HCT116 (cell line): ENCODE measurements around the gene RABL6. TPM values are rescaled to one million over a fixed set of nuclear protein-coding genes. Genes with fewer than 3 reads are reported as not detected.
"Not testable (repeated sequence)": the region's sequence is repeated elsewhere in the genome, so short reads cannot be mapped to it uniquely, and the experiment has no call there.

Source experiments
- ATAC-seq: fragments of 200-7000 bp; cut with Tn5 transposase; 2 replicates; pipeline ENCODE4 v1.9.1; 2020; ENCODE audit warnings: mild to moderate bottlenecking, moderate library complexity
- BruUV-seq: library from RNA; stranded (reverse); fragments of 400-500 nt; replicated peaks from 2 replicates; lab custom pipeline; 2021; lab: Mats Ljungman, UMichigan
- CTCF ChIA-PET: fragments of 300-600 bp; sonication (Branson Sonifier 250); formaldehyde crosslinking; loops from one replicate; lab custom pipeline; 2021; ENCODE audit warnings: antibody characterized with exemption; lab: Charles Lee
- POLR2A ChIA-PET: fragments of 300-600, 350-600 bp; sonication (Branson Sonifier 250); formaldehyde crosslinking; loops from one replicate; lab custom pipeline; 2021; ENCODE audit warnings: antibody characterized with exemption; lab: Charles Lee
- RAD21 ChIA-PET, 2 experiments: fragments of 300-600 bp; sonication (Branson Sonifier 250); formaldehyde crosslinking; loops; one replicate each; lab custom pipeline; 2023; ENCODE audit warnings: low total read pairs in 2 of 2; ENCODE audit not compliant: uncharacterized antibody in 2 of 2, unreplicated experiment in 2 of 2, low non-redundant PET in 1 of 2; lab: Charles Lee
- DNase-seq: peaks from one replicate; pipeline ENCODE4 v3.0.0-alpha.2; 2010; ENCODE audit warnings: low read depth, low spot score
- H2AFZ ChIP-seq: fragments of 200-600 bp; shearing (Covaris generic), sonication (generic); 2 replicates; pipeline ENCODE4 v1.6.1; 2017; ENCODE audit warnings: low read depth, mixed run types, mixed read lengths, antibody characterized with exemption, low read length; ENCODE audit not compliant: poor library complexity, severe bottlenecking
- H3K27ac ChIP-seq: 2 replicates; pipeline ENCODE4 v1.5.1; 2012; ENCODE audit warnings: low read depth, low read length
- H3K27me3 ChIP-seq: fragments of 200-600 bp; sonication (generic); 2 replicates; pipeline ENCODE4 v1.6.1; 2016; ENCODE audit warnings: mixed run types, low read length, mixed read lengths; ENCODE audit not compliant: insufficient read depth
- H3K36me3 ChIP-seq, 2 experiments: fragments of 200-500 bp in 1 of 2; fragments of 200-600 bp in 1 of 2; sonication (Bioruptor generic) in 1 of 2; sonication (generic) in 1 of 2; 2 replicates each; pipeline versions ENCODE4 v1.5.1 to v1.6.1; 2014 to 2016; ENCODE audit warnings: low read length in 2 of 2, inconsistent platforms in 1 of 2, mixed read lengths in 1 of 2, mixed run types in 1 of 2; ENCODE audit not compliant: insufficient read depth in 2 of 2, control insufficient read depth in 1 of 2
- H3K4me1 ChIP-seq, 2 experiments: fragments of 200-600 bp in 1 of 2; sonication (generic) in 1 of 2; 2 replicates each; pipeline versions ENCODE4 v1.5.1 to v1.6.1; 2012 to 2017; ENCODE audit warnings: low read length in 2 of 2, inconsistent platforms in 1 of 2, mild to moderate bottlenecking in 1 of 2, mixed read lengths in 1 of 2, mixed run types in 1 of 2, moderate library complexity in 1 of 2; ENCODE audit not compliant: insufficient read depth in 2 of 2, control insufficient read depth in 1 of 2
- H3K4me2 ChIP-seq: fragments of 200-600 bp; sonication (generic); 2 replicates; pipeline ENCODE4 v1.6.1; 2017; ENCODE audit warnings: mixed run types, low read length, mixed read lengths
- H3K4me3 ChIP-seq, 2 experiments: fragments of 200-600 bp in 1 of 2; sonication (generic) in 1 of 2; replicated peaks in 1 of 2; 2 replicates each; pipeline ENCODE4 v1.5.1; 2011 to 2016; ENCODE audit warnings: low read length in 2 of 2, control low read depth in 1 of 2, low read depth in 1 of 2, mild to moderate bottlenecking in 1 of 2, mixed read lengths in 1 of 2, mixed run types in 1 of 2
- H3K79me2 ChIP-seq: fragments of 200-600 bp; sonication (generic); 2 replicates; pipeline ENCODE4 v1.6.1; 2017; ENCODE audit warnings: mild to moderate bottlenecking, mixed run types, low read length, moderate library complexity, mixed read lengths; ENCODE audit not compliant: insufficient read depth
- H3K9ac ChIP-seq: fragments of 200-600 bp; sonication (generic); 2 replicates; pipeline ENCODE4 v1.6.1; 2016; ENCODE audit warnings: low read length, mixed read lengths
- H3K9me2 ChIP-seq: fragments of 200-600 bp; sonication (generic), shearing (Covaris generic); 2 replicates; pipeline ENCODE4 v1.6.1; 2017; ENCODE audit warnings: mixed run types, mild to moderate bottlenecking, moderate library complexity; ENCODE audit not compliant: insufficient read depth
- H3K9me3 ChIP-seq, 2 experiments: fragments of 200-500 bp in 1 of 2; fragments of 200-600 bp in 1 of 2; sonication (Bioruptor generic) in 1 of 2; sonication (generic) in 1 of 2; 2 replicates each; pipeline ENCODE4 v1.6.1; 2014 to 2017; ENCODE audit warnings: low read length in 2 of 2, mixed read lengths in 2 of 2, inconsistent platforms in 1 of 2, low read depth in 1 of 2, mild to moderate bottlenecking in 1 of 2, mixed run types in 1 of 2, moderate library complexity in 1 of 2; ENCODE audit not compliant: control insufficient read depth in 1 of 2, insufficient read depth in 1 of 2
- H4K20me1 ChIP-seq: fragments of 200-600 bp; sonication (generic), shearing (Covaris generic); 2 replicates; pipeline ENCODE4 v1.6.1; 2017; ENCODE audit warnings: mixed run types, mild to moderate bottlenecking, moderate library complexity; ENCODE audit not compliant: insufficient read depth
- CBX3 ChIP-seq: IDR thresholded peaks from 2 replicates; pipeline ENCODE4 v1.6.1; 2012; ENCODE audit warnings: low read depth
- POLR2A ChIP-seq: IDR thresholded peaks from 2 replicates; pipeline ENCODE4 v1.7.0; 2011; ENCODE audit warnings: borderline replicate concordance; ENCODE audit not compliant: insufficient read depth, insufficient read length; ENCODE audit errors: extremely low read depth
- POLR2AphosphoS5 ChIP-seq: IDR thresholded peaks from 2 replicates; pipeline ENCODE4 v1.6.1; 2011; ENCODE audit warnings: mild to moderate bottlenecking, low read depth, low read length, moderate library complexity
- intact Hi-C: fragments of 100-400 bp; cut with micrococcal nuclease; formaldehyde crosslinking; loops from 2 replicates; pipeline ENCODE4 v1.10.0; 2022
- total RNA-seq: library from RNA; stranded (reverse); gene quantifications from one replicate; pipeline ENCODE4 v1.2.1, GENCODE V29; 2021; ENCODE audit not compliant: unreplicated experiment

Gene RABL6
- total RNA-seq, 1 experiment from 2014 or later: 98.6 TPM

DNA sequence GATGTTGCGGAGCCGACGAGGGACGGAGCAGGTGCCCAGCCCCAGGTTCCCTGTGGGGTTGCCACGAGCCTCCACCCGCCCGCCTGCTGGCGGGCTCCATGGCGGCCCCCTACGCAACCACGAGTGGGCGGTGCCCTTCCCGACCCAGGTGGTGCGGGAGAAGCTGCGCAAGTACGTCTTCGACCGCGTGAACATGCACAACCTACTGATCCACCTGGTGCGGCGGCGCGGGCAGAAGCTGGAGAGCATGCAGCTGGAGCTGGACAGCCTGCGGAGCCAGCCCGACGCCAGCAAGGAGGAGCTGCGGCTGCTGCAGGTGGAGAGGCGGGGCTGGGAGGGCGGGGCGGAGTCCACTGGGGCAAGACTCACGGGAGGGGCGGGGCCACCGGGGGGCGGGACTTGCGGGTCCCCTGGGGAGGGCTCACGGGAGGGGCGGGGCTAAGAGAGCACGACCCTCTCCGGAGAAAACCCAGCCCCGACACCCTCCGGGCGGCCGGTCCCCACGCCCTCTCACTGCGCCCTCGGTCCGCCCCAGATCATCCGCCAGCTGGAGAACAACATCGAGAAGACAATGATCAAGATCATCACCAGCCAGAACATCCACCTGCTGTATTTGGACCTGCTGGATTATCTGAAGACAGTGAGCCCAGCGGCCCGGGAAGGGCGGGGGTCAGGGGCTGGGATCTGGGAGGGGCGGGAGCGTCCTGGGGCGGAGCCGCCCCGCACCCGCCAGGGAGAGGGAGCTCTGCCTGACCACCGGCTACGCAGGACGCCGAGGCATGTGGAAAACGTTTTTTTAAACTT, 7.7 kb upstream of the RABL6 start:
- ATAC-seq (peak; percentile 71), DNase-seq (peak; percentile 60)
- Histone ChIP-seq H3K9me2 (no peaks in the 10 kb centered on the region), H3K9me3 (no peaks in the 10 kb centered on the region), H3K27ac (peak overlapping the region; percentile 65), H3K4me2 (peak overlapping the region; percentile 97), H3K4me3 (peak overlapping the region; percentile 30 to 60), H3K9ac (peak overlapping the region; percentile 49), H3K36me3 (no peaks in the 10 kb centered on the region), H3K4me1 (peaks cover 20 to 27% of the 10 kb centered on the region in 2 experiments), H2AFZ (peak overlapping the region; percentile 80), H4K20me1 (no peaks in the 10 kb centered on the region), H3K79me2 (no peaks in the 10 kb centered on the region), H3K27me3 (no peaks in the 10 kb centered on the region)
- CTCF ChIA-PET: interaction anchor here (1.0 to 2.1 kb wide), 6 partner anchors 7 to 235 kb away, joined by 3 to 13 read pairs (median 5); partner anchors contain the start of genes AJM1 and TMEM141
- intact Hi-C loops: no loop called here
- TF ChIP-seq POLR2AphosphoS5 (peak; percentile 60; the same call in 1 of the 2 replicates), CBX3 (no peak)
- POLR2A ChIA-PET: interaction anchor here (0.6 to 2.0 kb wide), 4 partner anchors 9 to 693 kb away, joined by 3 to 5 read pairs (median 4); partner anchors contain the start of gene TMEM141
- RAD21 ChIA-PET: interaction anchor here (0.6 kb wide), 2 partner anchors 13 to 289 kb away, joined by 3 read pairs; no protein-coding TSS in a partner anchor
- no TSS peak for BruUV-seq

DNA sequence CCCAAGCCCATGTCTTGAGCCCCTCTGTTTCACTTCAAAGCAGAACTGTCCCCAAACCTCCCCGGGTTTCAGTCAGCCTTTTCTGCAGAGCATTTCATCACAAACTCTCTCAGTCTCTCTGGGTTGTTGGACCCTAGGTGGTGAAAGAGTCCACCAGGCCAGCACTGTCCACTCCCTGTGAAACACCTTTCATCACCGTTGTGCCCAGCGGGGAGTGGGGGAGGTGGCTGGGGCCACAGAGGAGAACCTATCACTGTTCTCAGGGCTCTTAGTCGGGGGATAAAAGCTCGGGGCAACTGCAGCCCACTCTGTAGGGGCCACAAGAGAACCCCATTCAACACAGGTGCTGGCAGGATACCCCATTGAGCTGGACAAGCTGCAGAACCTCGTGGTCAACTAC, 5.4 kb upstream of the RABL6 start:
- no peak for TF ChIP-seq POLR2A
- TF ChIP-seq, all 23 proteins: peak for 0
- peaks cover 6% of the 10 kb centered on the region; the same call in 1 of the 2 replicates for H3K79me2 ChIP-seq
- peaks cover 26 to 37% of the 10 kb centered on the region in 2 experiments for H3K4me1 ChIP-seq
- H3K9ac ChIP-seq: no peak overlapping the region
- no peaks in the 10 kb centered on the region for H3K36me3 ChIP-seq
- ATAC-seq: no peak
- no peaks in the 10 kb centered on the region for H4K20me1 ChIP-seq
- intact Hi-C loops: no loop called here
- no peak overlapping the region for H3K4me3 ChIP-seq
- ChIA-PET POLR2A (no interaction called here), RAD21 (no interaction called here), CTCF (no interaction called here)
- peak overlapping the region; percentile 65; the same call in 1 of the 2 replicates for H3K27ac ChIP-seq
- no TSS peak for BruUV-seq
- DNase-seq: no peak
- H3K27me3 ChIP-seq: no peaks in the 10 kb centered on the region
- H3K9me3 ChIP-seq: no peaks in the 10 kb centered on the region
- no peak overlapping the region for H3K4me2 ChIP-seq
- no peaks in the 10 kb centered on the region for H3K9me2 ChIP-seq
- no peak overlapping the region for H2AFZ ChIP-seq

DNA sequence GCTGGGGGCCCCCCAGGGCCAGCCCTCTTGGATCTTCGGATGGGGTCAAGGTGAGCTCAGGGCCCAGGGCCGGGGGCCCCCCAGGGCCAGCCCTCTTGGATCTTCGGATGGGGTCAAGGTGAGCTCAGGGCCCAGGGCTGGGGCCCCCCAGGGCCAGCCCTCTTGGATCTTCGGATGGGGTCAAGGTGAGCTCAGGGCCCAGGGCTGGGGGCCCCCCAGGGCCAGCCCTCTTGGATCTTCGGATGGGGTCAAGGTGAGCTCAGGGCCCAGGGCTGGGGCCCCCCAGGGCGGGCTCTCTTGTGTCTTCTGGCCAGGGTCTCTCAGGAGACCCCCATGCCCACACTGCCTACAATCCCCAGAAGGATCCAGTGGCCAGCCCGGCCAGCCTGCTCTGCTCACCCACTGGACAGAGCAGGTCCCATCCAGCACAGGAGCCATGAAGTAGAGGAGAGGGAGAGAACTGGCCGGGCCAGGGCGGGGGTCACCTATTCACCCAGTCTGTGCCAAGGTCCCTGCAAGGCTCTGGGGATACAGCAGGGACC, 4.7 kb upstream of the RABL6 start:
- POLR2A ChIA-PET, H3K79me2 ChIP-seq, H3K9ac ChIP-seq, H4K20me1 ChIP-seq, H3K36me3 ChIP-seq, RAD21 ChIA-PET, H3K27me3 ChIP-seq, ATAC-seq, intact Hi-C loops, H3K4me2 ChIP-seq, H2AFZ ChIP-seq, H3K4me3 ChIP-seq, H3K9me3 ChIP-seq, CTCF ChIA-PET, H3K9me2 ChIP-seq, DNase-seq, H3K27ac ChIP-seq, BruUV-seq: not testable (repeated sequence)
- H3K4me1 ChIP-seq: peaks cover 26 to 37% of the 10 kb centered on the region in 2 experiments
